Type B pancreatic cell (in vitro differentiated cells): ENCODE results near the gene SCUBE3. TPM values are rescaled to one million over a fixed set of nuclear protein-coding genes. Genes with fewer than 3 reads are reported as not detected.

Experiments
- DNase-seq: peaks from one replicate; pipeline ENCODE4 v3.0.0; 2021; ENCODE audit warnings: mixed read lengths; ENCODE audit not compliant: unreplicated experiment; ENCODE audit errors: extremely low spot score
- H3K27ac Mint-ChIP-seq: 2 replicates; pipeline ENCODE4 v1.8.0; 2021; ENCODE audit warnings: mild to moderate bottlenecking, mixed read lengths
- H3K27me3 Mint-ChIP-seq: 2 replicates; pipeline ENCODE4 v1.8.0; 2021; ENCODE audit warnings: mixed read lengths
- H3K36me3 Mint-ChIP-seq: 2 replicates; pipeline ENCODE4 v1.8.0; 2021; ENCODE audit warnings: mixed read lengths
- H3K4me1 Mint-ChIP-seq: one replicate; pipeline ENCODE4 v1.8.0; 2021; ENCODE audit warnings: mixed read lengths; ENCODE audit not compliant: unreplicated experiment
- H3K4me3 Mint-ChIP-seq: 2 replicates; pipeline ENCODE4 v1.8.0; 2021; ENCODE audit warnings: mild to moderate bottlenecking, mixed read lengths
- H3K9me3 Mint-ChIP-seq: 2 replicates; pipeline ENCODE4 v1.8.0; 2021; ENCODE audit warnings: mixed read lengths
- total RNA-seq: library from RNA; stranded (reverse); gene quantifications from 2 replicates; pipeline ENCODE4 v1.2.1, GENCODE V29; 2021; ENCODE audit warnings: low replicate concordance
- TF ChIP-seq, protein P1 (sequence below): fragments of 200-600 bp; sonication (generic); conservative IDR thresholded peaks from 2 replicates; pipeline ENCODE4 v1.5.0; 2021; ENCODE audit warnings: antibody characterized with exemption, mild to moderate bottlenecking

Gene SCUBE3
- total RNA-seq, 1 donor from 2014 or later, result 14.9 TPM

- TF ChIP-seq, protein P1, sequence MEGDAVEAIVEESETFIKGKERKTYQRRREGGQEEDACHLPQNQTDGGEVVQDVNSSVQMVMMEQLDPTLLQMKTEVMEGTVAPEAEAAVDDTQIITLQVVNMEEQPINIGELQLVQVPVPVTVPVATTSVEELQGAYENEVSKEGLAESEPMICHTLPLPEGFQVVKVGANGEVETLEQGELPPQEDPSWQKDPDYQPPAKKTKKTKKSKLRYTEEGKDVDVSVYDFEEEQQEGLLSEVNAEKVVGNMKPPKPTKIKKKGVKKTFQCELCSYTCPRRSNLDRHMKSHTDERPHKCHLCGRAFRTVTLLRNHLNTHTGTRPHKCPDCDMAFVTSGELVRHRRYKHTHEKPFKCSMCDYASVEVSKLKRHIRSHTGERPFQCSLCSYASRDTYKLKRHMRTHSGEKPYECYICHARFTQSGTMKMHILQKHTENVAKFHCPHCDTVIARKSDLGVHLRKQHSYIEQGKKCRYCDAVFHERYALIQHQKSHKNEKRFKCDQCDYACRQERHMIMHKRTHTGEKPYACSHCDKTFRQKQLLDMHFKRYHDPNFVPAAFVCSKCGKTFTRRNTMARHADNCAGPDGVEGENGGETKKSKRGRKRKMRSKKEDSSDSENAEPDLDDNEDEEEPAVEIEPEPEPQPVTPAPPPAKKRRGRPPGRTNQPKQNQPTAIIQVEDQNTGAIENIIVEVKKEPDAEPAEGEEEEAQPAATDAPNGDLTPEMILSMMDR, result no peak
- H3K36me3 Mint-ChIP-seq, result peaks cover 20% of the 10 kb centered on the region
- no peaks in the 10 kb centered on the region for H3K27me3 Mint-ChIP-seq
- DNase-seq, result no peak
- H3K9me3 Mint-ChIP-seq, result no peaks in the 10 kb centered on the region
- H3K4me1 Mint-ChIP-seq, result peaks cover 6% of the 10 kb centered on the region
- H3K4me3 Mint-ChIP-seq, result no peak overlapping the region
- no peak overlapping the region for H3K27ac Mint-ChIP-seq
Measured at GRCh38 chr6:35247642-35248231, 34.0 kb downstream of the SCUBE3 start.

- Mint-ChIP-seq H3K27ac (peak overlapping the region; percentile 14), H3K9me3 (no peaks in the 10 kb centered on the region), H3K36me3 (peaks cover 20% of the 10 kb centered on the region), H3K4me3 (no peak overlapping the region), H3K27me3 (no peaks in the 10 kb centered on the region), H3K4me1 (peaks cover 6% of the 10 kb centered on the region)
- no peak for DNase-seq
- TF ChIP-seq, protein P1, result no peak
Measured at GRCh38 chr6:35248300-35248699, 34.5 kb downstream of the SCUBE3 start.

GRCh38 chr6:35248965-35249364 is 35.2 kb downstream of the SCUBE3 start:
- no peak overlapping the region for H3K4me3 Mint-ChIP-seq

GRCh38 chr6:35251949-35252348 is 38.2 kb downstream of the SCUBE3 start:
- Mint-ChIP-seq H3K4me1 (peaks cover 6% of the 10 kb centered on the region), H3K27me3 (no peaks in the 10 kb centered on the region), H3K27ac (no peak overlapping the region), H3K36me3 (peaks cover 10% of the 10 kb centered on the region), H3K4me3 (no peak overlapping the region), H3K9me3 (no peaks in the 10 kb centered on the region)
- DNase-seq, result no peak
- TF ChIP-seq, protein P1, result no peak

More at GRCh38 chr6:35248965-35249364, 35.2 kb downstream of the SCUBE3 start:
- Mint-ChIP-seq H3K36me3 (peaks cover 20% of the 10 kb centered on the region), H3K9me3 (no peaks in the 10 kb centered on the region), H3K27ac (peak overlapping the region; percentile 14), H3K4me1 (peaks cover 6% of the 10 kb centered on the region), H3K27me3 (no peaks in the 10 kb centered on the region)
- TF ChIP-seq, protein P1, result no peak
- no peak for DNase-seq

DNA sequence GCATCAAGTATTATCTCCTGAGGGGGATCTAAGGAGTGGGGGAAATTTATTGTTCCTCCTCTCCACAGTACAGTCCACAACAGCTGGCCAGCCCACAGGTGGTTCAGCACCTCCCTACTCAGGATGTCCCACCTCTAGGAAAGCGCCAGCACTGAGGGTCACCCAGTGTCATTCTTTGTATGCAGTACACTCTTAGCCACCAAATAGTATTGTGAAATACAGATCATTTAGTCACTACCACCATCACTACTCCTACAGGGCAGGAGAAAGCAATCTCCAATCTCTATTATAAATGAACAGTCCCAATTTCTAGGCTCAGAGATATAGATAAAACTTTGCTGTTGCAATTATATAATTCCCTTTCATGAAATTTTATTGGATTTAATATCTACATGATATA is 39.5 kb downstream of the SCUBE3 start:
- Mint-ChIP-seq H3K4me1 (peaks cover 11% of the 10 kb centered on the region), H3K27ac (no peak overlapping the region), H3K27me3 (no peaks in the 10 kb centered on the region), H3K4me3 (no peak overlapping the region), H3K9me3 (no peaks in the 10 kb centered on the region), H3K36me3 (peaks cover 10% of the 10 kb centered on the region)
- TF ChIP-seq, protein P1, result no peak
- DNase-seq, result no peak
